IPS-15b (cell line): ENCODE results near the gene CD19.
"Not testable (repeated sequence)": the region's sequence is repeated elsewhere in the genome, so short reads cannot be mapped to it uniquely, and the experiment has no call there.

ENCODE experiments used
- H3K27me3 ChIP-seq: one replicate; pipeline ENCODE4 v1.6.1; 2013; ENCODE audit warnings: low read length; ENCODE audit not compliant: control insufficient read depth, insufficient read depth
- H3K36me3 ChIP-seq: one replicate; pipeline ENCODE4 v1.6.1; 2013; ENCODE audit warnings: low read length; ENCODE audit not compliant: control insufficient read depth, insufficient read depth
- H3K4me1 ChIP-seq: one replicate; pipeline ENCODE4 v1.6.1; 2013; ENCODE audit warnings: mild to moderate bottlenecking, low read length; ENCODE audit not compliant: control insufficient read depth, insufficient read depth
- H3K4me3 ChIP-seq: one replicate; pipeline ENCODE4 v1.5.1; 2013; ENCODE audit warnings: low read depth, low read length
- H3K9ac ChIP-seq: one replicate; pipeline ENCODE4 v1.6.1; 2013; ENCODE audit warnings: low read depth, mild to moderate bottlenecking, low read length
- H3K9me3 ChIP-seq: one replicate; pipeline ENCODE4 v1.6.1; 2013; ENCODE audit warnings: mild to moderate bottlenecking, low read length; ENCODE audit not compliant: control insufficient read depth, insufficient read depth

Gene CD19

DNA sequence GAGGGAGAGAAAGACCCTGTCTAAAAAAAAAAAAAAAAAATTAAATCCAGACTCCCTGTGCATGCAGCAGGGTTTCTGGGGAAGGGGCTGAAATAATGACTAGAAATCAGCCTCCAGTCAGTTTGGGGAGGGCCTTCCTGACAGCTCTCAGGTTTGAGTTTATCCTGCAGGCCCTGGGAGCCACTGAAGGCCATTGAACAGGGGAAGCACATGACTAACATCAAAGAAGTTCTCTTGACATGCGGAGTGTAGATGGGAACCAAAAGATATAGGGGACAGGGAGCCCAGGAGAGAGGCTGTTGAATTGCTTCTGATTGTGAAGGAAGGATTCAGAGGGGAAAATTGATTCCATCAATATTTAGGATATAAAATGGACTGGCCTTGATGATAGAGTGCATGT is 4.0 kb upstream of the CD19 start:
- H3K4me1 ChIP-seq: peaks cover 3% of the 10 kb centered on the region
- H3K9ac ChIP-seq: no peak overlapping the region
- H3K36me3 ChIP-seq: no peaks in the 10 kb centered on the region

GRCh38 chr16:28930203-28930602 is 1.6 kb upstream of the CD19 start:
- no peak overlapping the region for H3K4me3 ChIP-seq
- H3K4me1 ChIP-seq: no peaks in the 10 kb centered on the region
- no peak overlapping the region for H3K9ac ChIP-seq
- no peaks in the 10 kb centered on the region for H3K27me3 ChIP-seq
- H3K9me3 ChIP-seq: no peaks in the 10 kb centered on the region
- H3K36me3 ChIP-seq: no peaks in the 10 kb centered on the region

More for the DNA sequence above, 4.0 kb upstream of the CD19 start:
- Histone ChIP-seq H3K27me3 (no peaks in the 10 kb centered on the region), H3K4me3 (no peak overlapping the region), H3K9me3 (no peaks in the 10 kb centered on the region)

DNA sequence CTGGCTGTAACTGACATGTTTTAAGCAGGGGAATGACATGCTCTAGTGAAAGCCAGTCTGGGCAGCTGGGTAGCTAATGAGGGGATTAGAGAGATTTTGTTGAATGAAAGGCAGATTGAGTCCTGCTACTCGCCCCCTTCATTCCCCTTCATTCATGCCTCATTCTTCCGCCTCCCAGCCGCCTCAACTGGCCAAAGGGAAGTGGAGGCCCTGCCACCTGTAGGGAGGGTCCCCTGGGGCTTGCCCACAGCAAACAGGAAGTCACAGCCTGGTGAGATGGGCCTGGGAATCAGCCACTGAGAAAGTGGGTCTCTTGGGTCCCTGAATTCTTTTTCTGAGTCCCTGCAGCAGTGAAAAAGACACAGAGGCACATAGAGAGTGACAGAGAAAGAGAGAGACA is 1.1 kb upstream of the CD19 start:
- Histone ChIP-seq H3K9me3 (no peaks in the 10 kb centered on the region), H3K9ac (no peak overlapping the region), H3K36me3 (no peaks in the 10 kb centered on the region), H3K4me1 (no peaks in the 10 kb centered on the region), H3K4me3 (no peak overlapping the region), H3K27me3 (peaks cover 2% of the 10 kb centered on the region)

GRCh38 chr16:28932339-28933141 is 769 bp downstream of the CD19 start:
- no peak overlapping the region for H3K4me3 ChIP-seq

GRCh38 chr16:28933171-28933570 is 1.4 kb downstream of the CD19 start:
- Histone ChIP-seq H3K4me3 (no peak overlapping the region), H3K4me1 (no peaks in the 10 kb centered on the region), H3K9ac (no peak overlapping the region)

More at GRCh38 chr16:28932339-28933141, 769 bp downstream of the CD19 start:
- Histone ChIP-seq H3K4me1 (no peaks in the 10 kb centered on the region), H3K36me3 (no peaks in the 10 kb centered on the region), H3K27me3 (peaks cover 2% of the 10 kb centered on the region), H3K9me3 (no peaks in the 10 kb centered on the region), H3K9ac (no peak overlapping the region)

DNA sequence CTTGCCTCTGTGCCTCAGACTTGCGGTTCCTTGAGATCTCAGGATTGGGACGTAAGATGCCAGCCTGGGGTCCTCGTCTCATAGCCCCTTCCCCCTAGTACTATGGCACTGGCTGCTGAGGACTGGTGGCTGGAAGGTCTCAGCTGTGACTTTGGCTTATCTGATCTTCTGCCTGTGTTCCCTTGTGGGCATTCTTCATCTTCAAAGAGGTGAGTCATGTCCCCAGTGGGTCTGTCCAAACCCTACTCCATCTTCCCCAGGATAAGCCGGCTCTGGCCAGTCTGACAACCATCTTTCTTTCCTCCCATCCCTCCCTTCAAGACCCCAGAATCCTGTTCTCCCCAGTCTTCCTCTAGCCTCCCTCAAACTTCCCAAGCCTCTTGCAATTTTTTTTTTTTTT is 3.6 kb downstream of the CD19 start:
- Histone ChIP-seq H3K27me3 (peaks cover 2% of the 10 kb centered on the region), H3K36me3 (no peaks in the 10 kb centered on the region), H3K9ac (no peak overlapping the region), H3K4me3 (no peak overlapping the region), H3K9me3 (no peaks in the 10 kb centered on the region), H3K4me1 (no peaks in the 10 kb centered on the region)

More at GRCh38 chr16:28933171-28933570, 1.4 kb downstream of the CD19 start:
- no peaks in the 10 kb centered on the region for H3K36me3 ChIP-seq
- peaks cover 2% of the 10 kb centered on the region for H3K27me3 ChIP-seq
- H3K9me3 ChIP-seq: no peaks in the 10 kb centered on the region

DNA sequence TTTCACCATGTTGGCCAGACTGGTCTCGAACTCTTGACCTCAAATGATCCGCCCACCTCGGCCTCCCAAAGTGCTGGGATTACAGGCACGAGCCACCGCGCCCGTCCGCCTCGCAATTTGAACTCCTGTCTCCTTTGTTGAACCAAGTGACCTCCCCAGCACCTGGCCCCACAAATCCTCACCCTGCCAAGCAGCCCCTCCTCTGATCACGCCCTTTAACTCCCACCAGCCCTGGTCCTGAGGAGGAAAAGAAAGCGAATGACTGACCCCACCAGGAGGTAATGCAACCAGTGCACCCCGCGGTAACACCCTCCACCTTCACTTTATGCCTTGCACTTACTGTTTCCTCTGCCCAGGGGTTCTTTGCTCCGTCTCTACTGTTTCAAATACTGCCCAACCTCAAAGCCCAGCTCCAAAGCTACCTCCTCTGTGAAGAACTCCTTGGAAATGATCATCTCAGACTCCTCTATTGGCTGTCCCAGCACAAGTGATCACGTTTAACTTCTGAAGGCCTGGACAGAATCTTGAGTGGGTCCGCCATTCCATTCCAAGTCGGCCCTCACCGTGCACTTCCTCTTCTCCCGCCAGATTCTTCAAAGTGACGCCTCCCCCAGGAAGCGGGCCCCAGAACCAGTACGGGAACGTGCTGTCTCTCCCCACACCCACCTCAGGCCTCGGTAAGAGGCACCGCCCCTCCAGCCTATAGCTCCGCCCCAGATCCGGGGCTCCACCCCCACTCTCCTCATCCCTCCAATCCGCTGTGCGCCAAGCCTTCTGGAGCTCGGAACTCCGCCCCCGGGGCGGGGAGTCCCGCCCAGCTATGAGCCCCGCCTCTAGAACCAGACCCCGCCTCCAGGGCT is 4.4 kb downstream of the CD19 start:
- Histone ChIP-seq H3K9me3 (no peaks in the 10 kb centered on the region), H3K4me1 (no peaks in the 10 kb centered on the region), H3K36me3 (no peaks in the 10 kb centered on the region), H3K27me3 (peaks cover 2% of the 10 kb centered on the region), H3K9ac (peak overlapping the region; percentile 39), H3K4me3 (peak overlapping the region; percentile 79)

DNA sequence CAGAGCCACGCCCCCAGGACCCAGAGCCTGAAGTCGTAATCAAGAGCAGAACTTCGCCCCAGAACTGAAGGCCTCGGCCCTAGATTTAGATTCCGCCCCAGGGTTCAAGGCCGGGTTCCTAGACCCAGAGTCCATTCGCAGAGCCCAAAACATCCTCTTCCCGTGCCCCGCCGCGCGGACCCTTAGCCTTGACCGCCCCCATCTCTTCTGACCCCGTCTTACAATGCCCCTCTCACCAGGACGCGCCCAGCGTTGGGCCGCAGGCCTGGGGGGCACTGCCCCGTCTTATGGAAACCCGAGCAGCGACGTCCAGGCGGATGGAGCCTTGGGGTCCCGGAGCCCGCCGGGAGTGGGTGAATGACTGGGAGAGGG is 5.0 kb downstream of the CD19 start:
- no peak overlapping the region for H3K4me3 ChIP-seq
- no peak overlapping the region for H3K9ac ChIP-seq
- H3K4me1 ChIP-seq: no peaks in the 10 kb centered on the region
- H3K36me3 ChIP-seq: no peaks in the 10 kb centered on the region
- H3K27me3 ChIP-seq: peaks cover 2% of the 10 kb centered on the region
- H3K9me3 ChIP-seq: no peaks in the 10 kb centered on the region

- peaks cover 2% of the 10 kb centered on the region for H3K27me3 ChIP-seq
- no peaks in the 10 kb centered on the region for H3K9me3 ChIP-seq
- H3K36me3 ChIP-seq: no peaks in the 10 kb centered on the region
- H3K4me1 ChIP-seq: no peaks in the 10 kb centered on the region
- H3K9ac ChIP-seq: no peak overlapping the region
- no peak overlapping the region for H3K4me3 ChIP-seq
These were observed 5.6 kb downstream of the CD19 start for GRCh38 chr16:28937222-28937876.

DNA sequence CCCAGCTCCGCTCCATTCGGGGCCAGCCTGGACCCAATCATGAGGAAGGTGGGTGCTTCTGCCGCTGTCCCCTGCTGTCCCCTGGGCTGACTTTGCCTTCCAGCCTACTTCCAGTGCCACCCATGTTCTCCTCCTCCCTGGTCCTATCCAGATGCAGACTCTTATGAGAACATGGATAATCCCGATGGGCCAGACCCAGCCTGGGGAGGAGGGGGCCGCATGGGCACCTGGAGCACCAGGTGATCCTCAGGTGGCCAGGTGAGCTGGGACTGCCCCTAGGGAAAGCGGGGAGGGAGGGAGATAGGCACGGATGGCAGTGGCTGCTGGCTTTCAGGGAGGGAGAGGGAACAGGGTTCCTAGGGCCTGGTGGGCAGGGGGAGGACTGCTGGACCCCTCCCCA is 7.0 kb downstream of the CD19 start:
- no peak overlapping the region for H3K4me3 ChIP-seq
- no peaks in the 10 kb centered on the region for H3K9me3 ChIP-seq
- no peaks in the 10 kb centered on the region for H3K4me1 ChIP-seq
- H3K36me3 ChIP-seq: no peaks in the 10 kb centered on the region
- H3K9ac ChIP-seq: no peak overlapping the region
- peaks cover 2% of the 10 kb centered on the region for H3K27me3 ChIP-seq

DNA sequence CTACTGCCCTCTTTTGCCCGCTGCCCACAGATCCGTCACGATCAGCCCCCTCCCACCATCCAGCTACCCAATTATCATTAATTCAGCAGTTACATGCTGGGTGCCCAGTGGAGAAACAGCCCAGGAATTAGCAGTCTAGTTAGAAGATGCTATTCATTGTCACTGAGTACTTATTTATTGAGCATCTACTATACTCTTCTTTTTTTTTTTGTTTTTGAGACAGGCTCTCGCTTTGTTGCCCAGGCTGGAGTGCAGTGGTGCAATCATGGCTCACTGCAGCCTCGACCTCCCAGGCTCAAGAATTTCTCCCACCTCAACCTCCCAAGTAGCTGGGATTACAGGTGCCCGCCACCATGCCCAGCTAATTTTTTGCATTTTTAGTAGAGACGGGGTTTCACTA is 8.1 kb downstream of the CD19 start:
- H3K9me3 ChIP-seq, H3K4me3 ChIP-seq, H3K27me3 ChIP-seq, H3K4me1 ChIP-seq, H3K9ac ChIP-seq, H3K36me3 ChIP-seq: not testable (repeated sequence)
